A673 (cell line): ENCODE measurements around the gene KRT79. TPM values are rescaled to one million over a fixed set of nuclear protein-coding genes. Genes with fewer than 3 reads are reported as not detected.

ENCODE experiments used
- BruUV-seq: library from RNA; stranded (reverse); fragments of 400-500 nt; replicated peaks from 2 replicates; lab custom pipeline; 2021; lab: Mats Ljungman, UMichigan
- CTCF ChIA-PET: fragments of 300-600 bp; sonication (Branson Sonifier 250); formaldehyde crosslinking; loops from one replicate; lab custom pipeline; 2022; ENCODE audit warnings: antibody characterized with exemption; lab: Charles Lee
- POLR2A ChIA-PET: fragments of 300-600 bp; sonication (Branson Sonifier 250); formaldehyde crosslinking; loops from one replicate; lab custom pipeline; 2022; ENCODE audit warnings: antibody characterized with exemption; ENCODE audit not compliant: low non-redundant PET; lab: Charles Lee
- DNase-seq: peaks from one replicate; pipeline ENCODE4 v3.0.0-alpha.2; 2015; ENCODE audit warnings: low spot score
- H3K27ac ChIP-seq: fragments of 200-600 bp; sonication (generic); 2 replicates; pipeline ENCODE4 v1.5.1; 2016; ENCODE audit warnings: mixed run types, low read depth, mild to moderate bottlenecking, mixed read lengths, antibody characterized with exemption, low read length; ENCODE audit not compliant: poor library complexity, severe bottlenecking
- H3K27me3 ChIP-seq: fragments of 200-600 bp; sonication (generic); replicated peaks from 2 replicates; pipeline ENCODE4 v1.6.1; 2017; ENCODE audit warnings: mixed run types, low read depth, mild to moderate bottlenecking, mixed read lengths, antibody characterized with exemption, low read length; ENCODE audit not compliant: insufficient read depth, poor library complexity
- H3K36me3 ChIP-seq: fragments of 200-600 bp; sonication (generic); 2 replicates; pipeline ENCODE4 v1.6.1; 2016; ENCODE audit warnings: mixed run types, mild to moderate bottlenecking, mixed read lengths, antibody characterized with exemption, low read length; ENCODE audit not compliant: insufficient read depth, poor library complexity, severe bottlenecking
- H3K4me1 ChIP-seq: fragments of 200-600 bp; sonication (generic); 2 replicates; pipeline ENCODE4 v1.6.1; 2017; ENCODE audit warnings: mixed run types, mild to moderate bottlenecking, mixed read lengths, antibody characterized with exemption, low read length; ENCODE audit not compliant: insufficient read depth, poor library complexity, severe bottlenecking
- H3K4me3 ChIP-seq: fragments of 200-600 bp; sonication (generic); 2 replicates; pipeline ENCODE4 v1.5.1; 2016; ENCODE audit warnings: low read depth, mixed run types, mild to moderate bottlenecking, mixed read lengths, low read length; ENCODE audit not compliant: poor library complexity, severe bottlenecking
- H3K9me3 ChIP-seq: fragments of 200-600 bp; sonication (generic); 2 replicates; pipeline ENCODE4 v1.6.1; 2016; ENCODE audit warnings: mixed run types, low read depth, mild to moderate bottlenecking, mixed read lengths, antibody characterized with exemption, low read length; ENCODE audit not compliant: poor library complexity, severe bottlenecking
- CTCF ChIP-seq: fragments of 300-800, 200-600 bp; sonication (generic); conservative IDR thresholded peaks from 2 replicates; pipeline ENCODE4 v1.5.1; 2017; ENCODE audit warnings: low read depth, mild to moderate bottlenecking, antibody characterized with exemption, low read length, moderate library complexity, mixed read lengths
- EZH2 ChIP-seq: fragments of 200-600 bp; sonication (generic); IDR thresholded peaks from 2 replicates; pipeline ENCODE4 v1.6.1; 2017; ENCODE audit warnings: borderline replicate concordance, low read depth, mild to moderate bottlenecking, mixed read lengths, antibody characterized with exemption, low read length; ENCODE audit not compliant: poor library complexity, severe bottlenecking
- intact Hi-C: fragments of 100-400 bp; cut with micrococcal nuclease; formaldehyde crosslinking; loops from one replicate; pipeline ENCODE4 v1.10.0; 2022; ENCODE audit not compliant: unreplicated experiment
- total RNA-seq: library from RNA; stranded (reverse); gene quantifications from 2 replicates; pipeline ENCODE4 v1.2.3, GENCODE V29; 2021

The KRT79 gene
- total RNA-seq, 1 experiment from 2014 or later, result not detected

- Histone ChIP-seq H3K27me3 (no peaks in the 10 kb centered on the region), H3K36me3 (no peaks in the 10 kb centered on the region), H3K4me3 (no peak overlapping the region), H3K4me1 (no peaks in the 10 kb centered on the region), H3K27ac (no peak overlapping the region), H3K9me3 (no peaks in the 10 kb centered on the region)
- no TSS peak for BruUV-seq
- CTCF ChIA-PET, result no interaction called here
- no peak for TF ChIP-seq CTCF
- intact Hi-C loops, result no loop called here
- no peak for DNase-seq
- POLR2A ChIA-PET, result no interaction called here
Measured at GRCh38 chr12:52827499-52828090, 6.5 kb downstream of the KRT79 start.

GRCh38 chr12:52826611-52827498 is 7.3 kb downstream of the KRT79 start:
- POLR2A ChIA-PET, result interaction anchor here (0.6 kb wide), 1 partner anchor 83 kb away, joined by 8 read pairs; no protein-coding TSS in a partner anchor
- H3K4me3 ChIP-seq, result no peak overlapping the region
- H3K36me3 ChIP-seq, result no peaks in the 10 kb centered on the region
- no peak overlapping the region for H3K27ac ChIP-seq
- H3K9me3 ChIP-seq, result no peaks in the 10 kb centered on the region
- DNase-seq, result no peak
- intact Hi-C loops, result no loop called here
- H3K4me1 ChIP-seq, result no peaks in the 10 kb centered on the region
- no peaks in the 10 kb centered on the region for H3K27me3 ChIP-seq
- CTCF ChIA-PET, result interaction anchor here (0.6 to 0.7 kb wide), 3 partner anchors 508 to 823 kb away, joined by 3 to 7 read pairs (median 7); no protein-coding TSS in a partner anchor
- no TSS peak for BruUV-seq
- no peak for TF ChIP-seq EZH2
- no peak for TF ChIP-seq CTCF

- ChIA-PET CTCF (no interaction called here), POLR2A (no interaction called here)
- Histone ChIP-seq H3K27me3 (no peaks in the 10 kb centered on the region), H3K4me1 (no peaks in the 10 kb centered on the region), H3K27ac (no peak overlapping the region), H3K4me3 (no peak overlapping the region), H3K36me3 (no peaks in the 10 kb centered on the region), H3K9me3 (no peaks in the 10 kb centered on the region)
- TF ChIP-seq EZH2 (no peak), CTCF (no peak)
- no peak for DNase-seq
- intact Hi-C loops, result no loop called here
- no TSS peak for BruUV-seq
Measured at GRCh38 chr12:52825961-52826360, 8.2 kb downstream of the KRT79 start.
